H9 (cell line): Measurements from ENCODE around the gene BEGAIN. TPM values are rescaled to one million over a fixed set of nuclear protein-coding genes. Genes with fewer than 3 reads are reported as not detected.

Source experiments
- DNase-seq: peaks from one replicate; pipeline ENCODE4 v3.0.0-alpha.2; 2017
- H2AFZ ChIP-seq: one replicate; pipeline ENCODE4 v1.6.1; 2013; ENCODE audit warnings: mild to moderate bottlenecking, low read length, control low read depth, moderate library complexity
- H2AK5ac ChIP-seq: 2 replicates; pipeline ENCODE4 v1.6.1; 2013; ENCODE audit warnings: low read length, control low read depth, mixed read lengths; ENCODE audit not compliant: insufficient read length
- H2BK120ac ChIP-seq: one replicate; pipeline ENCODE4 v1.6.1; 2013; ENCODE audit warnings: low read depth, mild to moderate bottlenecking, low read length, control low read depth, inconsistent platforms; ENCODE audit not compliant: poor library complexity, severe bottlenecking
- H2BK12ac ChIP-seq: 2 replicates; pipeline ENCODE4 v1.6.1; 2013; ENCODE audit warnings: low read length, control low read depth, mixed read lengths, low read depth; ENCODE audit not compliant: insufficient read length
- H2BK15ac ChIP-seq: 2 replicates; pipeline ENCODE4 v1.6.1; 2013; ENCODE audit warnings: low read depth, low read length, control low read depth
- H2BK20ac ChIP-seq: one replicate; pipeline ENCODE4 v1.6.1; 2013; ENCODE audit warnings: low read depth, mild to moderate bottlenecking, low read length, control low read depth, inconsistent platforms; ENCODE audit not compliant: poor library complexity, severe bottlenecking
- H2BK5ac ChIP-seq: 2 replicates; pipeline ENCODE4 v1.6.1; 2013; ENCODE audit warnings: low read length, control low read depth, mixed read lengths; ENCODE audit not compliant: insufficient read length
- H3K14ac ChIP-seq: 2 replicates; pipeline ENCODE4 v1.6.1; 2013; ENCODE audit warnings: low read length, control low read depth; ENCODE audit not compliant: insufficient read depth
- H3K18ac ChIP-seq: 2 replicates; pipeline ENCODE4 v1.6.1; 2013; ENCODE audit warnings: low read depth, mild to moderate bottlenecking, mixed read lengths, low read length, control low read depth; ENCODE audit not compliant: insufficient read length
- H3K23ac ChIP-seq: 2 replicates; pipeline ENCODE4 v1.6.1; 2013; ENCODE audit warnings: low read length, control low read depth, mixed read lengths, low read depth; ENCODE audit not compliant: insufficient read length
- H3K23me2 ChIP-seq: 2 replicates; pipeline ENCODE4 v1.6.1; 2013; ENCODE audit warnings: low read depth, mild to moderate bottlenecking, mixed read lengths, low read length, control low read depth; ENCODE audit not compliant: insufficient read length, poor library complexity, severe bottlenecking
- H3K27ac ChIP-seq: 2 replicates; pipeline ENCODE4 v1.5.1; 2013; ENCODE audit warnings: low read length, control low read depth, mixed read lengths, low read depth; ENCODE audit not compliant: insufficient read length
- H3K27me3 ChIP-seq: 2 replicates; pipeline ENCODE4 v1.6.1; 2013; ENCODE audit warnings: low read length, control low read depth, inconsistent platforms; ENCODE audit not compliant: insufficient read depth
- H3K4ac ChIP-seq: 2 replicates; pipeline ENCODE4 v1.6.1; 2013; ENCODE audit warnings: low read depth, mild to moderate bottlenecking, control low read depth, inconsistent platforms, low read length, moderate library complexity
- H3K4me1 ChIP-seq: 2 replicates; pipeline ENCODE4 v1.6.1; 2013; ENCODE audit warnings: low read length, control low read depth, inconsistent platforms; ENCODE audit not compliant: insufficient read depth
- H3K4me2 ChIP-seq: 2 replicates; pipeline ENCODE4 v1.6.1; 2013; ENCODE audit warnings: low read length, control low read depth, mixed read lengths; ENCODE audit not compliant: insufficient read length, insufficient read depth
- H3K56ac ChIP-seq: 2 replicates; pipeline ENCODE4 v1.6.1; 2013; ENCODE audit warnings: low read depth, mild to moderate bottlenecking, mixed read lengths, low read length, control low read depth; ENCODE audit not compliant: insufficient read length
- H3K79me1 ChIP-seq: 2 replicates; pipeline ENCODE4 v1.6.1; 2013; ENCODE audit warnings: low read depth, mild to moderate bottlenecking, moderate library complexity, low read length, control low read depth, inconsistent platforms; ENCODE audit not compliant: insufficient read depth, poor library complexity, severe bottlenecking
- H3K79me2 ChIP-seq: 2 replicates; pipeline ENCODE4 v1.6.1; 2013; ENCODE audit warnings: low read length, control low read depth, inconsistent platforms; ENCODE audit not compliant: insufficient read depth
- H3K9ac ChIP-seq: 2 replicates; pipeline ENCODE4 v1.6.1; 2013; ENCODE audit warnings: low read length, control low read depth, mixed read lengths; ENCODE audit not compliant: insufficient read length; ENCODE audit errors: extremely low read depth
- H3K9me3 ChIP-seq: one replicate; pipeline ENCODE4 v1.6.1; 2013; ENCODE audit warnings: low read depth, low read length, inconsistent platforms; ENCODE audit not compliant: control insufficient read depth
- H3T11ph ChIP-seq: one replicate; pipeline ENCODE4 v1.6.1; 2013; ENCODE audit warnings: mild to moderate bottlenecking, low read length, control low read depth, inconsistent platforms
- H4K20me1 ChIP-seq: one replicate; pipeline ENCODE4 v1.6.1; 2013; ENCODE audit not compliant: control insufficient read depth, insufficient read length, insufficient read depth
- H4K5ac ChIP-seq: 2 replicates; pipeline ENCODE4 v1.6.1; 2013; ENCODE audit warnings: low read depth, mild to moderate bottlenecking, mixed read lengths, low read length, control low read depth; ENCODE audit not compliant: insufficient read length
- H4K8ac ChIP-seq: replicated peaks from 2 replicates; pipeline ENCODE4 v1.6.1; 2013; ENCODE audit warnings: low read length, control low read depth, mixed read lengths, low read depth; ENCODE audit not compliant: insufficient read length
- H4K91ac ChIP-seq: 2 replicates; pipeline ENCODE4 v1.6.1; 2013; ENCODE audit warnings: low read depth, mild to moderate bottlenecking, moderate library complexity, mixed read lengths, low read length, control low read depth; ENCODE audit not compliant: insufficient read length
- H3K27ac Mint-ChIP-seq, 3 experiments: 2 replicates in 2 of 3; 3 replicates in 1 of 3; pipeline ENCODE4 v1.8.0; 2020 to 2021; ENCODE audit warnings: mixed read lengths in 3 of 3, mild to moderate bottlenecking in 1 of 3, moderate library complexity in 1 of 3
- H3K27me3 Mint-ChIP-seq: 2 replicates; pipeline ENCODE4 v1.8.0; 2021; ENCODE audit warnings: low read depth, mild to moderate bottlenecking, moderate library complexity, mixed read lengths
- H3K36me3 Mint-ChIP-seq, 3 experiments: 2 replicates in 2 of 3; 3 replicates in 1 of 3; pipeline ENCODE4 v1.8.0; 2020 to 2021; ENCODE audit warnings: low read depth in 3 of 3, mixed read lengths in 3 of 3; ENCODE audit not compliant: insufficient read depth in 1 of 3
- H3K4me1 Mint-ChIP-seq, 2 experiments: 2 replicates each; pipeline ENCODE4 v1.8.0; 2020; ENCODE audit warnings: mixed read lengths in 2 of 2
- H3K4me3 Mint-ChIP-seq, 2 experiments: 2 replicates in 1 of 2; 3 replicates in 1 of 2; pipeline ENCODE4 v1.8.0; 2020 to 2021; ENCODE audit warnings: mild to moderate bottlenecking in 2 of 2, mixed read lengths in 2 of 2, moderate library complexity in 1 of 2
- H3K9me3 Mint-ChIP-seq, 2 experiments: 2 replicates in 1 of 2; 3 replicates in 1 of 2; pipeline ENCODE4 v1.8.0; 2020; ENCODE audit warnings: mild to moderate bottlenecking in 2 of 2, mixed read lengths in 2 of 2, moderate library complexity in 1 of 2
- CTCF ChIP-seq: fragments of 200-600 bp; sonication (generic); conservative IDR thresholded peaks from 3 replicates; pipeline ENCODE4 v1.8.0; 2021; ENCODE audit warnings: antibody characterized with exemption, mild to moderate bottlenecking
- WGBS: extraction: QIAGEN DNeasy Blood & Tissue Kit; methylation state at CpG from one replicate; pipeline ENCODE4 v1.1.7; 2013; ENCODE audit warnings: missing lambda C conversion rate, low lambda C conversion rate, mixed read lengths; ENCODE audit not compliant: insufficient read length; ENCODE audit errors: extremely low coverage; 5-methylcytosine and 5-hydroxymethylcytosine counted together
- total RNA-seq: library from RNA; stranded (reverse); gene quantifications from 2 replicates; pipeline ENCODE4 v1.2.1, GENCODE V29; 2021

Gene BEGAIN
- total RNA-seq, 1 experiment from 2014 or later, result 2.6 TPM

- Histone ChIP-seq H4K5ac (no peak overlapping the region), H3K18ac (no peak overlapping the region), H2AK5ac (no peak overlapping the region), H3K4me2 (no peak overlapping the region), H3K4ac (no peak overlapping the region), H4K8ac (no peak overlapping the region), H3K79me1 (no peaks in the 10 kb centered on the region), H2BK120ac (no peak overlapping the region), H3K9me3 (no peaks in the 10 kb centered on the region), H3K4me1 (no peaks in the 10 kb centered on the region), H2BK5ac (no peak overlapping the region), H3K56ac (no peak overlapping the region), H3K23me2 (peaks cover 1% of the 10 kb centered on the region), H2BK20ac (no peak overlapping the region), H3K9ac (no peak overlapping the region), H3K23ac (no peak overlapping the region), H3K27me3 (peaks cover 6% of the 10 kb centered on the region; the same call in 1 of the 2 replicates), H4K91ac (no peak overlapping the region), H3T11ph (no peak overlapping the region), H3K27ac (no peak overlapping the region), H2BK15ac (no peak overlapping the region; the same call in 1 of the 2 replicates), H2BK12ac (no peak overlapping the region), H3K79me2 (no peaks in the 10 kb centered on the region), H3K14ac (no peak overlapping the region; the same call in 1 of the 2 replicates), H2AFZ (no peak overlapping the region), H4K20me1 (no peaks in the 10 kb centered on the region)
- no CpG with 5 or more reads among the region's 16 CpGs for WGBS
- peaks cover 6 to 13% of the 10 kb centered on the region in 2 experiments; a peak in 3 of 4 replicates for H3K4me1 Mint-ChIP-seq
- H3K4me3 Mint-ChIP-seq, result no peak overlapping the region
- no peaks in the 10 kb centered on the region for H3K36me3 Mint-ChIP-seq
- no peak for DNase-seq
- H3K9me3 Mint-ChIP-seq, result no peaks in the 10 kb centered on the region
- H3K27ac Mint-ChIP-seq, result no peak overlapping the region; a peak in 1 of 7 replicates
- H3K27me3 Mint-ChIP-seq, result peaks cover 52% of the 10 kb centered on the region
- no peak for TF ChIP-seq CTCF
Observed at GRCh38 chr14:100591453-100592371, 4.5 kb upstream of the BEGAIN start.
